BJ (cell line): ENCODE measurements around the gene KRTAP9-7. TPM values are rescaled to one million over a fixed set of nuclear protein-coding genes. Genes with fewer than 3 reads are reported as not detected.

Experiments used
- CTCF ChIA-PET: fragments of 350-600 bp; formaldehyde crosslinking; extraction: SDS; loops from one replicate; lab custom pipeline; 2021; ENCODE audit warnings: antibody characterized with exemption, inconsistent platforms; lab: Yijun Ruan, JAX
- POLR2A ChIA-PET: fragments of 300-600 bp; sonication (Branson Sonifier 250); formaldehyde crosslinking; extraction: SDS; loops from one replicate; lab custom pipeline; 2021; ENCODE audit warnings: antibody characterized with exemption; lab: Charles Lee
- DNase-seq: peaks from one replicate; pipeline ENCODE4 v3.0.0-alpha.2; 2011; ENCODE audit warnings: low read depth
- H3K27me3 ChIP-seq: 2 replicates; pipeline ENCODE4 v1.6.0; 2011; ENCODE audit warnings: low read length; ENCODE audit not compliant: control insufficient read depth, insufficient read depth
- H3K36me3 ChIP-seq: 2 replicates; pipeline ENCODE4 v1.5.1; 2011; ENCODE audit warnings: low read length; ENCODE audit not compliant: control insufficient read depth, insufficient read depth
- H3K4me3 ChIP-seq: 2 replicates; pipeline ENCODE4 v1.5.1; 2011; ENCODE audit warnings: low read depth, mild to moderate bottlenecking, control low read depth, low read length
- polyA plus RNA-seq: library from polyadenylated mRNA; depleted of rRNA; stranded (reverse); fragments of >200 nt; gene quantifications from 2 replicates; pipeline ENCODE4 v1.2.3, GENCODE V29; 2011
- TF ChIP-seq, protein P1 (sequence below): IDR thresholded peaks from 2 replicates; pipeline ENCODE4 v1.5.1; 2011; ENCODE audit warnings: low read depth, mild to moderate bottlenecking, control low read depth, inconsistent platforms, low read length, moderate library complexity; ENCODE audit not compliant: insufficient read depth

KRTAP9-7 gene
- polyA plus RNA-seq, 1 experiment = not detected

GRCh38 chr17:41301916-41302901 lies 26.7 kb downstream of the KRTAP9-7 start, which contains the start of gene KRTAP29-1:
Gene KRTAP29-1 (minus strand): TSS chr17:41302851. CDS start chr17:41302851, 0 bp downstream.
- TF ChIP-seq, protein P1, sequence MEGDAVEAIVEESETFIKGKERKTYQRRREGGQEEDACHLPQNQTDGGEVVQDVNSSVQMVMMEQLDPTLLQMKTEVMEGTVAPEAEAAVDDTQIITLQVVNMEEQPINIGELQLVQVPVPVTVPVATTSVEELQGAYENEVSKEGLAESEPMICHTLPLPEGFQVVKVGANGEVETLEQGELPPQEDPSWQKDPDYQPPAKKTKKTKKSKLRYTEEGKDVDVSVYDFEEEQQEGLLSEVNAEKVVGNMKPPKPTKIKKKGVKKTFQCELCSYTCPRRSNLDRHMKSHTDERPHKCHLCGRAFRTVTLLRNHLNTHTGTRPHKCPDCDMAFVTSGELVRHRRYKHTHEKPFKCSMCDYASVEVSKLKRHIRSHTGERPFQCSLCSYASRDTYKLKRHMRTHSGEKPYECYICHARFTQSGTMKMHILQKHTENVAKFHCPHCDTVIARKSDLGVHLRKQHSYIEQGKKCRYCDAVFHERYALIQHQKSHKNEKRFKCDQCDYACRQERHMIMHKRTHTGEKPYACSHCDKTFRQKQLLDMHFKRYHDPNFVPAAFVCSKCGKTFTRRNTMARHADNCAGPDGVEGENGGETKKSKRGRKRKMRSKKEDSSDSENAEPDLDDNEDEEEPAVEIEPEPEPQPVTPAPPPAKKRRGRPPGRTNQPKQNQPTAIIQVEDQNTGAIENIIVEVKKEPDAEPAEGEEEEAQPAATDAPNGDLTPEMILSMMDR = no peak
- POLR2A ChIA-PET = no interaction called here
- no peaks in the 10 kb centered on the region for H3K27me3 ChIP-seq
- CTCF ChIA-PET = interaction anchor here (0.5 to 2.0 kb wide), 4 partner anchors 20 to 363 kb away, joined by 3 to 5 read pairs (median 4); no protein-coding TSS in a partner anchor
- H3K4me3 ChIP-seq = no peak within 1 kb of the TSS
- DNase-seq = no peak
- no peaks in the 10 kb centered on the region for H3K36me3 ChIP-seq

GRCh38 chr17:41302981-41303380 lies 27.5 kb downstream of the KRTAP9-7 start:
- no peaks in the 10 kb centered on the region for H3K36me3 ChIP-seq
- POLR2A ChIA-PET = no interaction called here
- TF ChIP-seq, protein P1 = no peak
- CTCF ChIA-PET = interaction anchor here (2.0 kb wide), 1 partner anchor 363 kb away, joined by 5 read pairs; no protein-coding TSS in a partner anchor
- no peak for DNase-seq
- H3K4me3 ChIP-seq = no peak overlapping the region
- H3K27me3 ChIP-seq = no peaks in the 10 kb centered on the region

DNA sequence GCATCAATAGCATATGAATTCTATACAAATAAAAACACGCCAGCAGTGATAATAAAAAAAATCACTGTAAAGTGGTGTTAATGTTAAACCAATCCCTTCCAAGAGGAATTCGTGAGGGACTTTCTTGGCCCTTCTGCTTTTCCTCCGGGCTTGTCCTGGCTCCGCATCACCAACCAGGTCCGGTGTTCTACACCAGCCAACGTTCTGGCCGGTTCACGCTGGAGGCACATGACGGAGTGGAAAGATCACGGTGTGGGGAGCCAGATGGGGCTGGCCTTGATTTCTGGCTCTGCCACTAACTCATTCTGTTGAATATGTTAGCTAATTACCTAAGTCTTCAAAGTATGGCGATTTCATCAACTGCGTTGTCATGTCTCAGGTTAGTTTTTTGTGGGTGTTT lies 28.6 kb downstream of the KRTAP9-7 start:
- H3K36me3 ChIP-seq = no peaks in the 10 kb centered on the region
- H3K27me3 ChIP-seq = no peaks in the 10 kb centered on the region
- H3K4me3 ChIP-seq = no peak overlapping the region
- ChIA-PET CTCF (interaction anchor here (0.9 to 2.0 kb wide), 2 partner anchors 17 to 362 kb away, joined by 4 to 5 read pairs; no protein-coding TSS in a partner anchor), POLR2A (no interaction called here)
- TF ChIP-seq, protein P1 = no peak
- DNase-seq = no peak

DNA sequence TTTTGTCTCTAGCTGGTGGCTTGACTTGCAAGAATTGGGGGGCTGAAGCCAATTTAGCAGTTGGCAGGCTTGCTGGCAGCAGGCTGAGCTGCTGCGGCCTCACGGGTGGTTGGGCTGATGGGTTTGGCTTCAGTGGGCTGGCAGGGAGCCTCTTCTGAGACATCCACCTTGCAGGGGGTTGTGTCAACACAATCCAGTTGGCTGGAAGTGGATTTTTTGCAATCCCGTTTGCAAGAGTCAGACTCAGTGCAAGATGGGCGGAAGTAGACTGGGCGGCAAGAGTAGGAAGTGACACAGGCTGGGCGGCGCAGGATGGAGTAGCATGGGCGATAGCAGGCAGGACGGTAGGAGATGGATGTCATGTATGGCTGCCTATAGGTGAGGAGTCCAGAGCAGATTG lies 32.1 kb downstream of the KRTAP9-7 start:
- TF ChIP-seq, protein P1 = no peak
- no peaks in the 10 kb centered on the region for H3K27me3 ChIP-seq
- ChIA-PET CTCF (interaction anchor here (0.8 to 1.7 kb wide), 2 partner anchors 14 to 15 kb away, joined by 3 to 9 read pairs; no protein-coding TSS in a partner anchor), POLR2A (no interaction called here)
- H3K36me3 ChIP-seq = no peaks in the 10 kb centered on the region
- DNase-seq = no peak
- no peak overlapping the region for H3K4me3 ChIP-seq
